RWPE1 (cell line): ENCODE data around the gene FLAD1.

Experiments
- CTCF ChIA-PET: fragments of 350-600 bp; sonication (Branson Sonifier 250); formaldehyde crosslinking; extraction: SDS; loops from one replicate; lab custom pipeline; 2021; lab: Yijun Ruan, JAX
- POLR2A ChIA-PET: fragments of 400-600 bp; formaldehyde crosslinking; extraction: SDS; loops from one replicate; lab custom pipeline; 2020; ENCODE audit warnings: antibody characterized with exemption; ENCODE audit not compliant: low non-redundant PET; lab: Yijun Ruan, JAX
- DNase-seq: peaks from one replicate; pipeline ENCODE4 v3.0.0; 2012; ENCODE audit warnings: low spot score
- H3K27ac ChIP-seq: fragments of 450-650 bp; 2 replicates; pipeline ENCODE4 v1.5.1; 2017
- CTCF ChIP-seq: fragments of 450-650 bp; conservative IDR thresholded peaks from 2 replicates; pipeline ENCODE4 v1.5.1; 2017; ENCODE audit warnings: low read depth, mild to moderate bottlenecking

Gene FLAD1

GRCh38 chr1:155030243-155030795 is 47.2 kb downstream of the FLAD1 start:
- CTCF ChIA-PET: no interaction called here
- POLR2A ChIA-PET: no interaction called here
- DNase-seq: no peak
- no peak for TF ChIP-seq CTCF
- H3K27ac ChIP-seq: no peak overlapping the region

- POLR2A ChIA-PET: no interaction called here
Measured at GRCh38 chr1:155030899-155031298, 47.8 kb downstream of the FLAD1 start.

GRCh38 chr1:155032886-155033285 is 49.7 kb downstream of the FLAD1 start:
- DNase-seq: no peak
- no peak for TF ChIP-seq CTCF
- ChIA-PET CTCF (interaction anchor here (1.5 kb wide), 1 partner anchor 15 kb away, joined by 4 read pairs; no protein-coding TSS in a partner anchor), POLR2A (no interaction called here)
- no peak overlapping the region for H3K27ac ChIP-seq

More at GRCh38 chr1:155030899-155031298, 47.8 kb downstream of the FLAD1 start:
- CTCF ChIA-PET: no interaction called here
- no peak overlapping the region for H3K27ac ChIP-seq
- TF ChIP-seq CTCF: no peak
- no peak for DNase-seq

- no peak for TF ChIP-seq CTCF
- no peak for DNase-seq
- POLR2A ChIA-PET: no interaction called here
- CTCF ChIA-PET: interaction anchor here (1.5 kb wide), 1 partner anchor 16 kb away, joined by 4 read pairs; no protein-coding TSS in a partner anchor
- H3K27ac ChIP-seq: peak within 1 kb of the TSS; percentile 39
Measured at GRCh38 chr1:155033524-155033923, 50.4 kb downstream of the FLAD1 start, which contains the start of the genes DCST1 and DCST2. Gene DCST1, plus strand, starts transcription at chr1:155033824. Its CDS starts 213 bp downstream, at chr1:155034037. Gene DCST2, minus strand, starts transcription at chr1:155033781. Its CDS starts 80 bp downstream, at chr1:155033701.

- no peak for DNase-seq
- POLR2A ChIA-PET: no interaction called here
- peak overlapping the region; percentile 39 for H3K27ac ChIP-seq
- no peak for TF ChIP-seq CTCF
- CTCF ChIA-PET: interaction anchor here (0.7 to 1.5 kb wide), 2 partner anchors 17 to 27 kb away, joined by 4 read pairs; no protein-coding TSS in a partner anchor
Measured at GRCh38 chr1:155034318-155035208, 51.4 kb downstream of the FLAD1 start.

- H3K27ac ChIP-seq: no peak overlapping the region
- no peak for TF ChIP-seq CTCF
- ChIA-PET POLR2A (no interaction called here), CTCF (no interaction called here)
- DNase-seq: no peak
Measured at GRCh38 chr1:155035936-155036335, 52.8 kb downstream of the FLAD1 start.
